IgD-negative memory B cell (primary cell): ENCODE results near the gene DDO. TPM values are rescaled to one million over a fixed set of nuclear protein-coding genes. Genes with fewer than 3 reads are reported as not detected.
"Not testable (repeated sequence)": the region's sequence is repeated elsewhere in the genome, so short reads cannot be mapped to it uniquely, and the experiment has no call there.

Experiments used
- H3K27ac Mint-ChIP-seq, 3 donors: one replicate each; pipeline ENCODE4 v1.8.0; 2020 to 2022; ENCODE audit warnings: mild to moderate bottlenecking in 3 of 3, mixed read lengths in 3 of 3, moderate library complexity in 1 of 3
- H3K27me3 Mint-ChIP-seq: one replicate; pipeline ENCODE4 v1.8.0; 2021; ENCODE audit warnings: mixed read lengths
- H3K36me3 Mint-ChIP-seq: one replicate; pipeline ENCODE4 v1.8.0; 2020; ENCODE audit warnings: mild to moderate bottlenecking, mixed read lengths
- H3K4me1 Mint-ChIP-seq, 3 donors: one replicate each; pipeline ENCODE4 v1.8.0; 2020 to 2022; ENCODE audit warnings: mixed read lengths in 3 of 3, mild to moderate bottlenecking in 1 of 3
- H3K4me3 Mint-ChIP-seq, 4 donors: one replicate each; pipeline ENCODE4 v1.8.0; 2020 to 2022; ENCODE audit warnings: mild to moderate bottlenecking in 4 of 4, mixed read lengths in 4 of 4, moderate library complexity in 3 of 4
- H3K9me3 Mint-ChIP-seq, 3 donors: one replicate each; pipeline ENCODE4 v1.8.0; 2020 to 2021; ENCODE audit warnings: mixed read lengths in 3 of 3, mild to moderate bottlenecking in 1 of 3
- polyA plus RNA-seq: library from polyadenylated mRNA; unstranded; fragments of 300-500 nt; fragmentation: Illumina TruSeq; gene quantifications from one replicate; pipeline ENCODE4 v1.2.3, GENCODE V29; 2021

Gene DDO
- polyA plus RNA-seq, 1 donor from 2014 or later: not detected

DNA sequence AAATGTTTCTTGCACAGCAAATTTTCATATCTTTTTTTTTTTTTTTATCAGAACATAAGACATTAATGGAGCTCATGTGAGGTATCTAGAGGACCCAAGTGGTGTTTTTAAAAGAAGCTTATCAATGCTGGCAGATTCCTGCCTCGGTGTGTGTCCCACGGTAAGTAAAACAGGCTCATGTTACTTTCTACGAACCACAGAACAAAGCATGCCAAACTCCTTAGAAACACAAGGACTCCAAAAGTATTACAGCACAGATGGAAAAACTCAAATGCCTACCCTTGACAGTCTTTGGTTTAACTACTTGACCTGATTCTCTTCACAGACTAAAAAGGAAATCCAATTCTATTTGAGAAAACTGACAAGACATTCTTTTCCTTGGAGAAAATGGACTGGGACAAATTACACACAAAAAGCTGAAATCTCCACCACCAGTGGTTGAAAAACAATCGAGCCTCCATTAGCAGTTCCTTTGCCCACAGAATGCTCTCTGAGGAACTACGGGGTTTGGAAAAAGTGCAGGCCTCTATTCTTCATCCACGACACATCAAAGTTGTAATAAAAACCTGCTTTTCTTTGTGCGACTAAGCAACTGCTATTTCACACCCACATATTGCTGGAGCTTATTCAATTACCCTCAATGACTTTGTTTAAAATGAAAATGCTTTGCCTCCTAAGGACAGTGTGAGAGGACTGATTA, 62.7 kb downstream of the DDO start:
- H3K9me3 Mint-ChIP-seq: no peaks in the 10 kb centered on the region
- H3K27ac Mint-ChIP-seq: no peak overlapping the region
- H3K36me3 Mint-ChIP-seq: peaks cover 4% of the 10 kb centered on the region
- H3K4me1 Mint-ChIP-seq: peaks cover 4 to 8% (median 6%) of the 10 kb centered on the region in 3 donors
- H3K27me3 Mint-ChIP-seq: peaks cover 15% of the 10 kb centered on the region
- H3K4me3 Mint-ChIP-seq: no peak overlapping the region

DNA sequence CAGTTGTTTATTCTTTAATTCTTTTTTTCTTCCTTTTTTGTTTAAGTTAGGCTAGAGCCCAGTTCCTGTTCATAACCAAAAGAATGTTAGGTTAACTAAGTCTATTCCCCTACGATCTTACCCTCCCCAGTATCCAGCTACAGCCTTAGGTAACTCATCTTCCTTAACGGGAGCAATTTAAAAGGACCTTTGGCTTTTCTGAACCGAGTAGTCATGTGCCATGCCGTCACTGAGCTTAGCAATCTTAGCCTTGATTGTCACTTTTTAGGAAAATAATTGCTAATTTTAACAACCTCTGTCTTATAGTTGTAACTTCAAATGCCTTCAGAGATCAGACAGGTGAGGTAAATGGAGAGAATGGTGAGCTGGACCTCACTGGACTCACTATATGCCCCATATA, 63.4 kb downstream of the DDO start:
- peaks cover 8% of the 10 kb centered on the region for H3K27me3 Mint-ChIP-seq
- H3K36me3 Mint-ChIP-seq: peaks cover 3% of the 10 kb centered on the region
- peaks cover under 1 to 6% (median 4%) of the 10 kb centered on the region in 3 donors for H3K4me1 Mint-ChIP-seq
- no peak overlapping the region for H3K4me3 Mint-ChIP-seq
- no peak overlapping the region for H3K27ac Mint-ChIP-seq
- no peaks in the 10 kb centered on the region for H3K9me3 Mint-ChIP-seq

DNA sequence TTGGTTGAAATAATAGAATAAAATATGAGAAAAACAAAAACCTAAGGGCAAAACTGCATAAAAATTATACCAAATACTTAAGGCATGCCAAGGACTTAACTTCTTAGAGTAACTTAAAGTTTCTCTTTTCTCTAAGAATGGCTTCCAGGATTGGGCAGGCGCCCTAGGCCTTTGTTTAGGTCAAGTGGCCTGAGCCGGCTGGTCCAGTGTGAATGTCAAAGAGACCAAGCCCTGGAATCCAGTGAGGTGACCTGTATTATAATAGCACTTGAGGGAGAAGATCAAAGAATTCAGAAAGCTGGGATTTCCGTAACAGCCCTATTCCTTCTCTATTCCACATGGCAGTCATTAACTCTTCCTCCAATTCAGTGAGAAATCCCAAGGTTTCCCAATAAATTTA, 63.8 kb downstream of the DDO start:
- Mint-ChIP-seq H3K27ac (no peak overlapping the region), H3K36me3 (peaks cover 1% of the 10 kb centered on the region)

DNA sequence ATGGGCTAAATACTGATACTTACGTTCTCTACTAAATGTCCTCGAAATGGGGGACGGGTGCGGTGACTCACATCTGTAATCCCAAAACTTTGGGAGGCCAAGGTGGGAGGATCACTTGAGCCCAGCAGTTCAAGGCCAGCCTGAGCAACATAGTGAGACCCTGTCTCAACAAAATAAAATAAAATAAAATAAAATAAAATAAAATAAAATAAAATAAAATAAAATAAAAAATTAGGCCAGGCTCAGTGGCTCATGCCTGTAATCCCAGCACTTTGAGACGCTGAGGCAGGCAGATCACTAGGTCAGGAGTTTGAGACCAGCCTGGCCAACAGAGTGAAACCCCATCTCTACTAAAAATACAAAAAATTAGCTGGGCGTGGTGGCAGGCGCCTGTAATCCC, 64.8 kb downstream of the DDO start:
- H3K4me3 Mint-ChIP-seq, H3K27me3 Mint-ChIP-seq, H3K36me3 Mint-ChIP-seq, H3K9me3 Mint-ChIP-seq, H3K4me1 Mint-ChIP-seq, H3K27ac Mint-ChIP-seq: not testable (repeated sequence)

More for the DNA sequence above, 63.8 kb downstream of the DDO start:
- Mint-ChIP-seq H3K9me3 (no peaks in the 10 kb centered on the region), H3K4me3 (no peak overlapping the region), H3K27me3 (peaks cover 4% of the 10 kb centered on the region), H3K4me1 (peaks cover 0 to 2% (median 2%) of the 10 kb centered on the region in 3 donors)

DNA sequence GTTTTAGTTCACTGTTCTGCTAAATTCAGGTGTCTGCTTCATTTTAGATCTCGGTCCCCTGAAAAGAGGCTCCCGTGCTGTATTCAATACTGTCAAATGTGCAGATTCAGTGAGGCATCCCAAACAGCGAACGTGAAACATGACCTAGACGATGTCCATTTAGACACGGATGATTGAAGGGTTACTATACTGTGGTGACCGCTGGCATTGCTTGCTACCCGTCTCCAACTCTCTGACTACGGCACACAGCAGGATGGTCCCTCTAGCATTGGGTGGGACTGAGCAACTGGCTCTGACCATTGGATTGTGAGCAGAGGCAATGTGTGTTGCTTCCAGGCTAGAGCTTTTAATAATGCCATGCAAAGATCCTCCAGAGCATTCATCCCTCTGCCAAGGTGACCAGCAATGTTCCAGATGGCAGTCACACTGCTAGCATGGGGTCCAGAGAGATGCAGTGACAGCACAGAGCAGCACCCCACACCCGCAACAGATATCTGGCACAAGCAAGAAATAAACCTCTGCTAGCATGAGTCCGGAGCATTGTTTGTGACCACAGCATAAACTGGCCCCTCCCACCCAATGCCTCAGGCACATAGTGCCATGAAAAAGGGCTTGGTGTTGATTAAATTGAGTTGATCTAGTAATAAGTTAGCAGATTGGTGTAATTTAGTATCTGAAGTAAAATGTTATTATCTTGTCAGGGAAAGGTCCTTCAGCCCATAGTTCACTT, 66.2 kb downstream of the DDO start:
- no peaks in the 10 kb centered on the region for H3K36me3 Mint-ChIP-seq
- H3K4me1 Mint-ChIP-seq: peaks cover 0 to 3% (median 0%) of the 10 kb centered on the region in 3 donors
- H3K4me3 Mint-ChIP-seq: no peak overlapping the region
- H3K27ac Mint-ChIP-seq: no peak overlapping the region
- H3K27me3 Mint-ChIP-seq: no peaks in the 10 kb centered on the region
- no peaks in the 10 kb centered on the region for H3K9me3 Mint-ChIP-seq

DNA sequence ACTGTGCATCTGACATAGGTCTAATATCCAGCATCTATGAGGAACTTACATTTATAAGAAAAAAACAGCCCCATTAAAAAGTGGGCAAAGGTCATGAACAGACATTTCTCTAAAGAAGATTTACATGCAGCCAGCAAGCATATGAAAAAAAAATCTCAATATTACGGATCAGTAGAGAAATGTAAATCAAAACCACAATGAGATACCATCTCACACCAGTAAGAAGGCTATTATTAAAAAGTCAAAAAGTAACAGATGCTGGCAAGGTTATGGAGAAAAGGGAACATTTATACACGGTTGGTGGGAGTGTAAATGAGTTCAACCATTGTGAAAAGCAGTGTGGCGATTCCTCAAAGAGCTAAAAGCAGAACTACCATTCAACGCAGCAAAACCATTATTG, 70.3 kb downstream of the DDO start:
- Mint-ChIP-seq H3K27me3 (peaks cover 1% of the 10 kb centered on the region), H3K36me3 (peaks cover 2% of the 10 kb centered on the region), H3K4me3 (no peak overlapping the region), H3K4me1 (peaks cover 0 to 3% (median 0%) of the 10 kb centered on the region in 3 donors), H3K9me3 (peaks cover 0 to 4% (median 0%) of the 10 kb centered on the region in 3 donors), H3K27ac (no peak overlapping the region)

DNA sequence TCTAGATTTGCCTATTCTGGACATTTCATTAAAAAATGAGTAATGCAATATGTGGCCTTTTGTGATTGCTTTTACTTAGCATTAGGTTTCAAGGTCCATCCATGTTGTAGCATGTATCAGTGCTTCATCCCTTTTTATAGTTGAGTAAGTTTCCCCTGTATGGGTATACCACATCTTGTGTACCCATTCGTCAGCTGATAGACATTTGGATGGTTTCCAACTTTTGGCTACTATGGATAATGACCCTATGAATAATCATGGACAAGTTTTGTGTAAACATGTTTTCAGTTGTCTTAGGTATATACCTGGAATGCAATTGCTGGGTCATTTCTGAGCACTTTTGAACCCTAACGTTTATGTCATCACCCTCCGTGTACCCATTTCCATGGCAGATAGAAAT, 72.6 kb downstream of the DDO start:
- Mint-ChIP-seq H3K4me3 (no peak overlapping the region), H3K9me3 (peaks cover 0 to 4% (median 0%) of the 10 kb centered on the region in 3 donors), H3K4me1 (peaks cover 0 to 3% (median 0%) of the 10 kb centered on the region in 3 donors), H3K27me3 (peaks cover 3% of the 10 kb centered on the region), H3K27ac (no peak overlapping the region), H3K36me3 (peaks cover 2% of the 10 kb centered on the region)

Other genes starting within 250 kb of the DDO start
- 2.5 TPM for gene WASF1, start 235.9 kb downstream of the DDO start, polyA plus RNA-seq
- 47.5 TPM for gene CDC40, start 235.1 kb downstream of the DDO start, polyA plus RNA-seq
- gene METTL24, start 57.2 kb downstream of the DDO start, polyA plus RNA-seq: not detected
- not detected for gene SLC22A16, start 61.0 kb upstream of the DDO start, polyA plus RNA-seq